Natural killer cell (primary cell): ENCODE results near the gene PSMA5. TPM values are rescaled to one million over a fixed set of nuclear protein-coding genes. Genes with fewer than 3 reads are reported as not detected.
"Not testable (repeated sequence)": the region's sequence is repeated elsewhere in the genome, so short reads cannot be mapped to it uniquely, and the experiment has no call there.

Experiments
- ATAC-seq, 3 donors: fragments of 150-1000 bp in 2 of 3; fragments of 200-7000 bp in 1 of 3; cut with Tn5 transposase; 1 replicate in 1 of 3; 2 replicates in 2 of 3; pipeline ENCODE4 v1.10.0; 2021; ENCODE audit warnings: mild to moderate bottlenecking in 2 of 3, moderate library complexity in 2 of 3
- DNase-seq, 2 donors: peaks; one replicate each; pipeline versions ENCODE4 v3.0.0 to v3.0.0-alpha.2; 2013 to 2021; ENCODE audit warnings: mixed read lengths in 1 of 2
- H3K27ac ChIP-seq: one replicate; pipeline ENCODE4 v1.5.1; 2013; ENCODE audit warnings: mild to moderate bottlenecking, low read length
- H3K27me3 ChIP-seq: one replicate; pipeline ENCODE4 v1.6.1; 2013; ENCODE audit warnings: low read length; ENCODE audit not compliant: control insufficient read depth, insufficient read depth
- H3K36me3 ChIP-seq: one replicate; pipeline ENCODE4 v1.6.1; 2013; ENCODE audit warnings: low read length; ENCODE audit not compliant: control insufficient read depth, insufficient read depth
- H3K4me1 ChIP-seq: one replicate; pipeline ENCODE4 v1.6.1; 2013; ENCODE audit warnings: low read length; ENCODE audit not compliant: control insufficient read depth, insufficient read depth
- H3K4me3 ChIP-seq: one replicate; pipeline ENCODE4 v1.5.1; 2013; ENCODE audit warnings: low read length
- H3K9me3 ChIP-seq: one replicate; pipeline ENCODE4 v1.6.1; 2013; ENCODE audit warnings: low read length; ENCODE audit not compliant: control insufficient read depth, insufficient read depth
- H3K27ac Mint-ChIP-seq, 2 donors: one replicate each; pipeline ENCODE4 v1.8.0; 2022; ENCODE audit warnings: mild to moderate bottlenecking in 2 of 2, mixed read lengths in 2 of 2, moderate library complexity in 1 of 2
- H3K27me3 Mint-ChIP-seq, 2 donors: one replicate each; pipeline ENCODE4 v1.8.0; 2022; ENCODE audit warnings: low read depth in 2 of 2, mixed read lengths in 2 of 2
- H3K36me3 Mint-ChIP-seq: one replicate; pipeline ENCODE4 v1.8.0; 2022; ENCODE audit warnings: mixed read lengths
- H3K4me1 Mint-ChIP-seq, 2 donors: one replicate each; pipeline ENCODE4 v1.8.0; 2022; ENCODE audit warnings: mixed read lengths in 2 of 2
- H3K4me3 Mint-ChIP-seq: one replicate; pipeline ENCODE4 v1.8.0; 2022; ENCODE audit warnings: mild to moderate bottlenecking, moderate library complexity, mixed read lengths
- H3K9me3 Mint-ChIP-seq, 2 donors: one replicate each; pipeline ENCODE4 v1.8.0; 2022; ENCODE audit warnings: mixed read lengths in 2 of 2
- WGBS: methylation state at CpG from one replicate; pipeline ENCODE4 v1.1.7; 2013; ENCODE audit warnings: missing lambda C conversion rate; ENCODE audit not compliant: insufficient coverage; 5-methylcytosine and 5-hydroxymethylcytosine counted together
- intact Hi-C: fragments of 100-400 bp; cut with micrococcal nuclease; formaldehyde crosslinking; loops from one replicate; pipeline ENCODE4 v1.14.2; 2022
- total RNA-seq, 4 donors: library from RNA; stranded (reverse); fragments of 120-200 nt in 1 of 4; gene quantifications; one replicate each; pipeline versions ENCODE4 v1.2.3 to v1.2.4, GENCODE V29; 2013 to 2022
- TF ChIP-seq, protein P1 (sequence below): fragments of 200-600 bp; IDR thresholded peaks from one replicate; pipeline ENCODE4 v1.8.0; 2022; ENCODE audit warnings: antibody characterized with exemption

PSMA5 gene
- 10 to 100 TPM; 54.7 to 76.0 (median 59.6) TPM for total RNA-seq
- 92.6 TPM for total RNA-seq (2013)

DNA sequence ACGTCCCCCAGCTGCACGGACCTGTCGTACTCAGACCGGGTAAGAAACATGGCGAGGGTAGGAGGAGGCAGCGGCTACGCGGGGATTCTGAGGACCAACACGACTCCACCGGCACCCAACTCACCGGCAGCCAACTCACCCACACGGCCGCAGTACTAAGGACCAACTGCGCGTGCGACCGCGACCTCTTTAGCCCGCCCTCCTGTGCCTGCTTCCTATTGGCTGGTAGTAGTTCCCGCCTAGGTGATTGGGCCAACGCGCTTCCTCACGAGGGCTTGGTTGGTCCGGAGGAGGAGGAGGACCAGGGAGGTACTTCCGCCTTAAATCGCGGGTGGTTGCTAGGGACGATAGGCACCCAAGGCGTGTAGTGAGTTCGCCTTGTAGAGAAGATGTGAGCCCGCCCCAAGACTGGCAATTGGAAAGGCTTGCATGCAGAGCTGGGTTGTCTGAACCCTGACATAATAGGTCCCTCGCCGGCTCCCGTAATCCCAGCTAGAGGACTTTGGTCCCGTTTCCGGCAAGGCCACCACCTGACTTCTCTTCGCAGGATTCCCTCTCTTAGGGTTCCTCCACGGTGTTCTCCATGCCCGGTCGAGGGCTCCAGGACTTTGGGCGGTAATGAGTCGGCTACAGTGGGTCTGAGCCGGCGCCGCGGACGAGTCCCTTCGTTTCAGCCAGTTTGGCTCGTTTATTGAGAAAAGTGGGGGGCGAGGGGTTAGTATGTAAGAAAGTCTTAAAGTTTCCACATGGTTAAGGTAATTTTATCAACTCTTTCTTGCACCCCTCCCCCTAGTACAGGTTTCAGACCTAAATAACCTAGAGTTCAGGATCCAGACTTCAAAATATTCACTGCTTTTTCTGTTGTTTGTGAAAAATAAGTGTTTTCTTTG lies at the start of gene PSMA5:
Gene PSMA5, minus strand, starts transcription at position 168 of the 890 bp plus-strand sequence. Its CDS starts 118 bp downstream, at position 50.
- Histone ChIP-seq H3K27ac (peak within 1 kb of the TSS; percentile 96), H3K4me1 (peaks cover 17% of the 10 kb centered on the region), H3K9me3 (no peaks in the 10 kb centered on the region), H3K27me3 (no peaks in the 10 kb centered on the region), H3K36me3 (peaks cover 2% of the 10 kb centered on the region), H3K4me3 (peak within 1 kb of the TSS; percentile 94)
- Mint-ChIP-seq H3K4me3 (peak within 1 kb of the TSS; percentile 96), H3K4me1 (peaks cover 36 to 45% of the 10 kb centered on the region in 2 donors), H3K36me3 (no peaks in the 10 kb centered on the region), H3K9me3 (no peaks in the 10 kb centered on the region), H3K27me3 (peaks cover 0 to 9% of the 10 kb centered on the region in 2 donors), H3K27ac (peak within 1 kb of the TSS; percentile 98)
- TF ChIP-seq, protein P1, sequence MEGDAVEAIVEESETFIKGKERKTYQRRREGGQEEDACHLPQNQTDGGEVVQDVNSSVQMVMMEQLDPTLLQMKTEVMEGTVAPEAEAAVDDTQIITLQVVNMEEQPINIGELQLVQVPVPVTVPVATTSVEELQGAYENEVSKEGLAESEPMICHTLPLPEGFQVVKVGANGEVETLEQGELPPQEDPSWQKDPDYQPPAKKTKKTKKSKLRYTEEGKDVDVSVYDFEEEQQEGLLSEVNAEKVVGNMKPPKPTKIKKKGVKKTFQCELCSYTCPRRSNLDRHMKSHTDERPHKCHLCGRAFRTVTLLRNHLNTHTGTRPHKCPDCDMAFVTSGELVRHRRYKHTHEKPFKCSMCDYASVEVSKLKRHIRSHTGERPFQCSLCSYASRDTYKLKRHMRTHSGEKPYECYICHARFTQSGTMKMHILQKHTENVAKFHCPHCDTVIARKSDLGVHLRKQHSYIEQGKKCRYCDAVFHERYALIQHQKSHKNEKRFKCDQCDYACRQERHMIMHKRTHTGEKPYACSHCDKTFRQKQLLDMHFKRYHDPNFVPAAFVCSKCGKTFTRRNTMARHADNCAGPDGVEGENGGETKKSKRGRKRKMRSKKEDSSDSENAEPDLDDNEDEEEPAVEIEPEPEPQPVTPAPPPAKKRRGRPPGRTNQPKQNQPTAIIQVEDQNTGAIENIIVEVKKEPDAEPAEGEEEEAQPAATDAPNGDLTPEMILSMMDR, result no peak
- intact Hi-C loops, result loop anchor here (1.0 to 5.0 kb wide), 3 partner anchors 57 to 912 kb away; partner anchors contain the start of genes ATXN7L2, GNAI3 and RBM15
- ATAC-seq, result peak; percentile 87 to 98 (median 94)
- under 1% methylated on average over 49 of the region's 50 CpGs for WGBS
- DNase-seq, result peak; percentile 92 to 98

- H3K4me3 Mint-ChIP-seq, result no peak overlapping the region
- ATAC-seq, result no peak
- H3K36me3 ChIP-seq, result no peaks in the 10 kb centered on the region
- no peaks in the 10 kb centered on the region for H3K4me1 Mint-ChIP-seq
- no peaks in the 10 kb centered on the region for H3K9me3 Mint-ChIP-seq
- intact Hi-C loops, result no loop called here
- 82% methylated on average over 9 of the region's 9 CpGs for WGBS
- H3K27me3 Mint-ChIP-seq, result peaks cover 43 to 60% of the 10 kb centered on the region in 2 donors
- no peak overlapping the region for H3K27ac Mint-ChIP-seq
- H3K9me3 ChIP-seq, result no peaks in the 10 kb centered on the region
- no peaks in the 10 kb centered on the region for H3K36me3 Mint-ChIP-seq
- peaks cover 4% of the 10 kb centered on the region for H3K4me1 ChIP-seq
- TF ChIP-seq, protein P1, result no peak
- H3K27ac ChIP-seq, result no peak overlapping the region
- H3K4me3 ChIP-seq, result no peak overlapping the region
- DNase-seq, result no peak
- peaks cover 9% of the 10 kb centered on the region for H3K27me3 ChIP-seq
These were observed 49.0 kb upstream of the PSMA5 start for GRCh38 chr1:109475261-109475660.

DNA sequence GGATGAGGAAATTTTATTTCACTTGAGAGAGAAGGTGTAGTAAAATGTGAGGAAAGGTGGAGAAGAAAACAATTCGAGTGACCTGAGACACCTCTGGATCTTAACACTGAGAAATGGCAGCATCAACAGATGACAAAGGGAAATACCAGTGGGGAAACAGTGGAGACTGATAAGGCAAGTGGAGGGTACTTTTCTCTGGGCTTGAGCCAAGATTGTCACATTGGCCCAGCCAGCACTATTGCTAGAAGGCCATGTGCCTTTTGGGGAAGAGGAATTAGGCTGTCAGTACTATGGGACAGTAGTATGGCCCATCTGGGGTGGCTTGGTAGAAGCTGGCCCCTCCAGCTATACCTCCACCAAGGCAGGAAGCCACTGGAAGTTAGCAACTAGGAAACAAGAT lies 48.4 kb upstream of the PSMA5 start:
- TF ChIP-seq, protein P1, result no peak
- 36% methylated on average over 1 of the region's 1 CpG for WGBS
- no peak for DNase-seq
- H3K27me3 Mint-ChIP-seq, result peaks cover 43 to 60% of the 10 kb centered on the region in 2 donors
- no peak overlapping the region for H3K27ac ChIP-seq
- H3K9me3 Mint-ChIP-seq, result no peaks in the 10 kb centered on the region
- no peaks in the 10 kb centered on the region for H3K36me3 ChIP-seq
- H3K4me3 ChIP-seq, result no peak overlapping the region
- ATAC-seq, result no peak
- H3K27ac Mint-ChIP-seq, result no peak overlapping the region
- no peak overlapping the region for H3K4me3 Mint-ChIP-seq
- H3K4me1 ChIP-seq, result peaks cover 4% of the 10 kb centered on the region
- H3K36me3 Mint-ChIP-seq, result no peaks in the 10 kb centered on the region
- intact Hi-C loops, result no loop called here
- H3K9me3 ChIP-seq, result no peaks in the 10 kb centered on the region
- peaks cover 9% of the 10 kb centered on the region for H3K27me3 ChIP-seq
- no peaks in the 10 kb centered on the region for H3K4me1 Mint-ChIP-seq

GRCh38 chr1:109473284-109474057 lies 47.2 kb upstream of the PSMA5 start:
- peaks cover 41 to 56% of the 10 kb centered on the region in 2 donors for H3K27me3 Mint-ChIP-seq
- H3K4me3 Mint-ChIP-seq, H3K36me3 ChIP-seq, H3K27ac ChIP-seq, H3K4me1 Mint-ChIP-seq, DNase-seq, H3K4me3 ChIP-seq, intact Hi-C loops, H3K36me3 Mint-ChIP-seq, H3K9me3 Mint-ChIP-seq, ATAC-seq, H3K27ac Mint-ChIP-seq, H3K9me3 ChIP-seq, H3K4me1 ChIP-seq: not testable (repeated sequence)
- 85% methylated on average over 11 of the region's 12 CpGs for WGBS
- peaks cover 14% of the 10 kb centered on the region for H3K27me3 ChIP-seq
